Measurements from ENCODE around the gene NIPSNAP2. TPM values are rescaled to one million over a fixed set of nuclear protein-coding genes. Genes with fewer than 3 reads are reported as not detected.

NIPSNAP2 gene
- polyA plus RNA-seq, 2 of the 4 experiments (the other 2 are of a cell fraction) = 48.2 to 135 TPM

DNA sequence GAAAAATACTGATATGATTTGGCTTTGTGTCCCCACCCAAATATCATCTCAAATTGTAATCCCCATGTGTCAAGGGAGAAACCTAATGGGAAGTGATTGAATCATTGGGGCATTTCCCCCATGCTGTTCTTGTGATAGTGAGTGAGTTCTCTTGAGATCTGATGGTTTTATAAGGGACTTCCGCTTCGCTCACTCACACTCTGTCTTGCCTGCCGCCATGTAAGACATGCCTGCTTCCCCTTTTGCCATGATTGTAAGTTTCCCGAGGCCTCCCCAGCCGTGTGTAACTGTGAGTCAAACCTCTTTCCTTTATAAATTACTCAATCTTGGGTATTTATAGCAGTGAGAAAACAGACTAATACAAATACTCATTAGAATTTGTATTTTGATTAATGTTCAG lies 17.8 kb upstream of the NIPSNAP2 start:
- ChIA-PET POLR2A (no interaction called here), CTCF (no interaction called here)
- H3K27ac ChIP-seq = no peak overlapping the region
- H3K4me1 ChIP-seq = no peaks in the 10 kb centered on the region
- H3K4me3 ChIP-seq = no peak overlapping the region
- H3K4me2 ChIP-seq = no peak overlapping the region
- no peak for ATAC-seq
- WGBS (ENCODE audit: missing lambda C conversion rate) = 63% methylated on average over 5 of the region's 5 CpGs
- no peak for FAIRE-seq
- no peak for DNase-seq (ENCODE audit: low read depth in 1 of 2, low spot score in 1 of 2)
- TF ChIP-seq, protein P1, sequence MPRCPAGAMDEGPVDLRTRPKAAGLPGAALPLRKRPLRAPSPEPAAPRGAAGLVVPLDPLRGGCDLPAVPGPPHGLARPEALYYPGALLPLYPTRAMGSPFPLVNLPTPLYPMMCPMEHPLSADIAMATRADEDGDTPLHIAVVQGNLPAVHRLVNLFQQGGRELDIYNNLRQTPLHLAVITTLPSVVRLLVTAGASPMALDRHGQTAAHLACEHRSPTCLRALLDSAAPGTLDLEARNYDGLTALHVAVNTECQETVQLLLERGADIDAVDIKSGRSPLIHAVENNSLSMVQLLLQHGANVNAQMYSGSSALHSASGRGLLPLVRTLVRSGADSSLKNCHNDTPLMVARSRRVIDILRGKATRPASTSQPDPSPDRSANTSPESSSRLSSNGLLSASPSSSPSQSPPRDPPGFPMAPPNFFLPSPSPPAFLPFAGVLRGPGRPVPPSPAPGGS (IDR thresholded peaks at IDR 0.05) = no peak
- TF ChIP-seq FOSL2 (IDR thresholded peaks at IDR 0.05) (no peak), FOSL2 (CRISPR knock-in tag; IDR thresholded peaks at IDR 0.05) (no peak), HOXB13 (CRISPR knock-in tag; IDR thresholded peaks at IDR 0.05; ENCODE audit: low read depth) (no peak), MAFK (IDR thresholded peaks at IDR 0.05; ENCODE audit: partially characterized antibody) (no peak), EHMT2 (IDR thresholded peaks at IDR 0.05; ENCODE audit: low read depth) (no peak), ZFP36 (IDR thresholded peaks at IDR 0.05; ENCODE audit: borderline replicate concordance, partially characterized antibody) (no peak), HOXA7 (CRISPR knock-in tag; IDR thresholded peaks at IDR 0.05) (no peak), RAD21 (conservative IDR thresholded peaks at IDR 0.05 in 1 of 2, IDR thresholded peaks at IDR 0.05 in 1 of 2) (no peak), MYC (IDR thresholded peaks at IDR 0.05; ENCODE audit: borderline replicate concordance, low read length) (no peak), ZC3H11A (IDR thresholded peaks at IDR 0.05) (no peak), CHD2 (IDR thresholded peaks at IDR 0.05; ENCODE audit: low read length, partially characterized antibody) (no peak), HOXB5 (CRISPR knock-in tag; IDR thresholded peaks at IDR 0.05) (no peak), KDM5A (IDR thresholded peaks at IDR 0.05) (no peak), ESRRA (IDR thresholded peaks at IDR 0.05; ENCODE audit: borderline replicate concordance, low read length) (no peak)
- TF ChIP-seq, protein P2, sequence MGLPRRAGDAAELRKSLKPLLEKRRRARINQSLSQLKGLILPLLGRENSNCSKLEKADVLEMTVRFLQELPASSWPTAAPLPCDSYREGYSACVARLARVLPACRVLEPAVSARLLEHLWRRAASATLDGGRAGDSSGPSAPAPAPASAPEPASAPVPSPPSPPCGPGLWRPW (IDR thresholded peaks at IDR 0.05) = no peak
- TF ChIP-seq, protein P3, sequence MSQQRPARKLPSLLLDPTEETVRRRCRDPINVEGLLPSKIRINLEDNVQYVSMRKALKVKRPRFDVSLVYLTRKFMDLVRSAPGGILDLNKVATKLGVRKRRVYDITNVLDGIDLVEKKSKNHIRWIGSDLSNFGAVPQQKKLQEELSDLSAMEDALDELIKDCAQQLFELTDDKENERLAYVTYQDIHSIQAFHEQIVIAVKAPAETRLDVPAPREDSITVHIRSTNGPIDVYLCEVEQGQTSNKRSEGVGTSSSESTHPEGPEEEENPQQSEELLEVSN (IDR thresholded peaks at IDR 0.05; ENCODE audit: borderline replicate concordance, low read depth) = no peak
- TF ChIP-seq, protein P4, sequence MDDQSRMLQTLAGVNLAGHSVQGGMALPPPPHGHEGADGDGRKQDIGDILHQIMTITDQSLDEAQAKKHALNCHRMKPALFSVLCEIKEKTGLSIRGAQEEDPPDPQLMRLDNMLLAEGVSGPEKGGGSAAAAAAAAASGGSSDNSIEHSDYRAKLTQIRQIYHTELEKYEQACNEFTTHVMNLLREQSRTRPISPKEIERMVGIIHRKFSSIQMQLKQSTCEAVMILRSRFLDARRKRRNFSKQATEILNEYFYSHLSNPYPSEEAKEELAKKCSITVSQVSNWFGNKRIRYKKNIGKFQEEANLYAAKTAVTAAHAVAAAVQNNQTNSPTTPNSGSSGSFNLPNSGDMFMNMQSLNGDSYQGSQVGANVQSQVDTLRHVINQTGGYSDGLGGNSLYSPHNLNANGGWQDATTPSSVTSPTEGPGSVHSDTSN (IDR thresholded peaks at IDR 0.05) = no peak
- H3K9me3 ChIP-seq = peaks cover 39% of the 10 kb centered on the region

DNA sequence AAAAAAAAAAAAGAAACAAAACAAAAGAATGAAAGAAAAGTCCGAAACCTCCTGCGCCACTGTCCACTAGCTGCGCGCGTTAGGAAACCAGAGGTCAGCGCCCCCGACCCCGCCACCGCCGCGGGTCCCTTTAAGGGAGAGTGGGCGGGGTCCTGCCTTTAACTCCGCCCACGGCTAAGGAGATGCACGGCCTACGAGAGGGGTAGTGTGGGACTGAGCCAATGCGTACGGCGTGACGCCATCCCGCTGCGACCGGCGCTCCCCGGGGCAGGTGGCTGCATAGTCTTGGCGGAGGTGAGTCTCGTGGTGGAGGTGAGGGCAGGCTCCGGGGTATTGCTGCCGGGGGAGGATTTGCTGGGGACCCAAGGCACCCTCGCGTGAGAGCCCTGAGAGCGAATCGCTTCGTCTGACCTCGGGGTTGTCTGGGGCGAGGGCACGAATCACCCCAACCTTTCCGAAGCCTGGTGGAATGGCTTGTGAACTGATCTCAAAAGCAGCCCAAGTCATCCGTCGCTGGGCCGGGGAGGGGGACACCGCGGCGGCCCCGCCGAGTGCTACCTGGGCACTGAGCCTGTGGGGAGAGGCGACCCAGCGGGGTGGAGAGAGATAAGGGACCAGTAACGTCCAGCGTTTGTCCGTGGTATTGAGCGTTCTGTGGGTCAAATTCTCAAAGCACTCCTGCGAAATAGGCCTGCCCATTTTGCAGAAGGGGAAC lies 12.6 kb upstream of the NIPSNAP2 start, which contains the start of gene MRPS17:
MRPS17 (plus strand) TSS at position 241 of the 715 bp plus-strand sequence. CDS start 1,319 bp downstream, outside the sequence.
- POLR2A ChIA-PET = interaction anchor here (1.0 kb wide), 1 partner anchor 12 kb away, joined by 4 read pairs; the partner anchor contains the start of gene NIPSNAP2
- Histone ChIP-seq H3K4me1 (no peaks in the 10 kb centered on the region), H3K9me3 (peaks cover 11% of the 10 kb centered on the region; the same call in 2 of the 3 replicates), H3K27ac (peak within 1 kb of the TSS; percentile 76 to 95), H3K4me3 (peak within 1 kb of the TSS; percentile 88), H3K4me2 (peak within 1 kb of the TSS; percentile 76)
- no peak for FAIRE-seq
- peak; percentile 92 to 97 for DNase-seq (ENCODE audit: low read depth in 1 of 2, low spot score in 1 of 2)
- CTCF ChIA-PET = interaction anchor here (0.7 to 1.5 kb wide), 3 partner anchors 13 to 123 kb away, joined by 3 to 4 read pairs (median 4); partner anchors contain the start of gene NIPSNAP2
- WGBS (ENCODE audit: missing lambda C conversion rate) = under 1% methylated on average over 40 of the region's 53 CpGs
- ATAC-seq = peak; percentile 100
- TF ChIP-seq, protein P3 (IDR thresholded peaks at IDR 0.05; ENCODE audit: borderline replicate concordance, low read depth) = peak; percentile 74; the same call in 1 of the 2 replicates
- TF ChIP-seq BHLHE40 (IDR thresholded peaks at IDR 0.05; ENCODE audit: low read depth, low read length) = no peak
- no peak for TF ChIP-seq TP53 (CRISPR knock-in tag; IDR thresholded peaks at IDR 0.05)
- TF ChIP-seq, protein P5, sequence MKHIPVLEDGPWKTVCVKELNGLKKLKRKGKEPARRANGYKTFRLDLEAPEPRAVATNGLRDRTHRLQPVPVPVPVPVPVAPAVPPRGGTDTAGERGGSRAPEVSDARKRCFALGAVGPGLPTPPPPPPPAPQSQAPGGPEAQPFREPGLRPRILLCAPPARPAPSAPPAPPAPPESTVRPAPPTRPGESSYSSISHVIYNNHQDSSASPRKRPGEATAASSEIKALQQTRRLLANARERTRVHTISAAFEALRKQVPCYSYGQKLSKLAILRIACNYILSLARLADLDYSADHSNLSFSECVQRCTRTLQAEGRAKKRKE (CRISPR knock-in tag; IDR thresholded peaks at IDR 0.05; ENCODE audit: low read depth) = no peak
- no peak for TF ChIP-seq RCOR1 (IDR thresholded peaks at IDR 0.05; ENCODE audit: low read depth, low read length)
- TF ChIP-seq HOXB13 (CRISPR knock-in tag; IDR thresholded peaks at IDR 0.05; ENCODE audit: low read depth) = no peak
- no peak for TF ChIP-seq FOXS1 (CRISPR knock-in tag; IDR thresholded peaks at IDR 0.05)
- TF ChIP-seq, protein P6, sequence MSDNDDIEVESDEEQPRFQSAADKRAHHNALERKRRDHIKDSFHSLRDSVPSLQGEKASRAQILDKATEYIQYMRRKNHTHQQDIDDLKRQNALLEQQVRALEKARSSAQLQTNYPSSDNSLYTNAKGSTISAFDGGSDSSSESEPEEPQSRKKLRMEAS (IDR thresholded peaks at IDR 0.05) = peak; percentile 95
- peak; percentile 94 for TF ChIP-seq POLR2A (IDR thresholded peaks at IDR 0.05; ENCODE audit: low read length)
- TF ChIP-seq HDAC2 (IDR thresholded peaks at IDR 0.05) = no peak
- no peak for TF ChIP-seq HOXB5 (CRISPR knock-in tag; IDR thresholded peaks at IDR 0.05)
- TF ChIP-seq CHD4 (IDR thresholded peaks at IDR 0.05; ENCODE audit: borderline replicate concordance) = no peak
- TF ChIP-seq, protein P7, sequence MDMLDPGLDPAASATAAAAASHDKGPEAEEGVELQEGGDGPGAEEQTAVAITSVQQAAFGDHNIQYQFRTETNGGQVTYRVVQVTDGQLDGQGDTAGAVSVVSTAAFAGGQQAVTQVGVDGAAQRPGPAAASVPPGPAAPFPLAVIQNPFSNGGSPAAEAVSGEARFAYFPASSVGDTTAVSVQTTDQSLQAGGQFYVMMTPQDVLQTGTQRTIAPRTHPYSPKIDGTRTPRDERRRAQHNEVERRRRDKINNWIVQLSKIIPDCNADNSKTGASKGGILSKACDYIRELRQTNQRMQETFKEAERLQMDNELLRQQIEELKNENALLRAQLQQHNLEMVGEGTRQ (IDR thresholded peaks at IDR 0.05) = peak; percentile 28; the same call in 1 of the 2 replicates
- TF ChIP-seq, protein P8, sequence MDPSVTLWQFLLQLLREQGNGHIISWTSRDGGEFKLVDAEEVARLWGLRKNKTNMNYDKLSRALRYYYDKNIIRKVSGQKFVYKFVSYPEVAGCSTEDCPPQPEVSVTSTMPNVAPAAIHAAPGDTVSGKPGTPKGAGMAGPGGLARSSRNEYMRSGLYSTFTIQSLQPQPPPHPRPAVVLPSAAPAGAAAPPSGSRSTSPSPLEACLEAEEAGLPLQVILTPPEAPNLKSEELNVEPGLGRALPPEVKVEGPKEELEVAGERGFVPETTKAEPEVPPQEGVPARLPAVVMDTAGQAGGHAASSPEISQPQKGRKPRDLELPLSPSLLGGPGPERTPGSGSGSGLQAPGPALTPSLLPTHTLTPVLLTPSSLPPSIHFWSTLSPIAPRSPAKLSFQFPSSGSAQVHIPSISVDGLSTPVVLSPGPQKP (IDR thresholded peaks at IDR 0.05; ENCODE audit: low read depth, low read length) = no peak

All from A549 (cell line).